Measurements from ENCODE around the gene NRXN2.
A peak's percentile ranks its signal among the peaks of the same experiment; 100 is the strongest.

The NRXN2 gene

GRCh38 chr11:64647019-64647779 is 75.8 kb downstream of the NRXN2 start:
- no peak for DNase-seq

- no peak for DNase-seq
Measured at GRCh38 chr11:64644647-64645275, 78.2 kb downstream of the NRXN2 start.

- DNase-seq = no peak
Measured at GRCh38 chr11:64643920-64644646, 78.9 kb downstream of the NRXN2 start.

GRCh38 chr11:64643256-64643881 is 79.6 kb downstream of the NRXN2 start:
- no peak for DNase-seq

GRCh38 chr11:64642871-64643255 is 80.1 kb downstream of the NRXN2 start:
- no peak for DNase-seq

- no peak for DNase-seq
Measured at GRCh38 chr11:64642418-64642735, 80.6 kb downstream of the NRXN2 start.

GRCh38 chr11:64641596-64642417 is 81.2 kb downstream of the NRXN2 start:
- peak in 1 of 6 experiments; percentile 17 for DNase-seq

- DNase-seq = no peak
Measured at GRCh38 chr11:64639885-64640284, 83.1 kb downstream of the NRXN2 start.

- no peak for DNase-seq
Measured at GRCh38 chr11:64638829-64639228, 84.2 kb downstream of the NRXN2 start.

- no peak for DNase-seq
Measured at GRCh38 chr11:64638018-64638665, 84.9 kb downstream of the NRXN2 start.

GRCh38 chr11:64637334-64638017 is 85.5 kb downstream of the NRXN2 start:
- DNase-seq = no peak

- DNase-seq = peak in 1 of 6 experiments; percentile 6
Measured at GRCh38 chr11:64633555-64634159, 89.3 kb downstream of the NRXN2 start.

GRCh38 chr11:64632654-64633053 is 90.3 kb downstream of the NRXN2 start:
- no peak for DNase-seq

GRCh38 chr11:64632237-64632636 is 90.8 kb downstream of the NRXN2 start:
- DNase-seq = no peak

- no peak for DNase-seq
Measured at GRCh38 chr11:64631675-64632074, 91.3 kb downstream of the NRXN2 start.

GRCh38 chr11:64629796-64630562 is 93.0 kb downstream of the NRXN2 start:
- no peak for DNase-seq

GRCh38 chr11:64629103-64629502 is 93.9 kb downstream of the NRXN2 start:
- DNase-seq = no peak

GRCh38 chr11:64628596-64628995 is 94.4 kb downstream of the NRXN2 start:
- no peak for DNase-seq

GRCh38 chr11:64627371-64627770 is 95.6 kb downstream of the NRXN2 start:
- DNase-seq = no peak

GRCh38 chr11:64626637-64627036 is 96.4 kb downstream of the NRXN2 start:
- no peak for DNase-seq

Measured in stimulated activated naive CD4-positive, alpha-beta T cell (primary cell).